K562 (cell line): Measurements from ENCODE around the gene FRMD5. TPM values are rescaled to one million over a fixed set of nuclear protein-coding genes. Genes with fewer than 3 reads are reported as not detected.
A peak's percentile ranks its signal among the peaks of the same experiment; 100 is the strongest.

ENCODE experiments used
- CBFB ChIP-seq: sonication (generic); formaldehyde crosslinking; IDR thresholded peaks from 2 replicates; pipeline ENCODE4 v1.4.0; 2020; ENCODE audit warnings: mild to moderate bottlenecking, missing genetic modification reagents
- CHD4 ChIP-seq: fragments of 200-600 bp; sonication (generic); IDR thresholded peaks from 3 replicates; pipeline ENCODE4 v1.6.1; 2012; ENCODE audit warnings: low read depth, mild to moderate bottlenecking, mixed read lengths, low read length, inconsistent platforms; ENCODE audit not compliant: insufficient read depth, insufficient replicate concordance, poor library complexity, severe bottlenecking
- CTBP1 ChIP-seq: fragments of 450-650 bp; IDR thresholded peaks from 2 replicates; pipeline ENCODE4 v1.6.1; 2016; ENCODE audit warnings: borderline replicate concordance
- EP400 ChIP-seq: fragments of 450-650 bp; IDR thresholded peaks from 2 replicates; pipeline ENCODE4 v1.6.1; 2017; ENCODE audit warnings: antibody characterized with exemption, mild to moderate bottlenecking, moderate library complexity
- ILK ChIP-seq: fragments of 450-650 bp; IDR thresholded peaks from 2 replicates; pipeline ENCODE4 v1.6.1; 2016; ENCODE audit warnings: missing genetic modification characterization, low read depth, mild to moderate bottlenecking, missing compliant biosample characterization, moderate library complexity, borderline replicate concordance
- L3MBTL2 ChIP-seq: fragments of 450-650 bp; IDR thresholded peaks from 2 replicates; pipeline ENCODE4 v1.6.1; 2016; ENCODE audit warnings: mild to moderate bottlenecking, moderate library complexity
- NBN ChIP-seq: fragments of 450-650 bp; IDR thresholded peaks from 2 replicates; pipeline ENCODE4 v1.6.1; 2016; ENCODE audit warnings: low read depth, mild to moderate bottlenecking
- NR2C2 ChIP-seq, 2 experiments: fragments of 200-800 bp in 1 of 2; sonication (Bioruptor generic) in 1 of 2; sonication (generic) in 1 of 2; formaldehyde crosslinking in 1 of 2; IDR thresholded peaks; 2 replicates each; pipeline versions ENCODE4 v1.6.1 to v1.8.0; 2016 to 2022; ENCODE audit warnings: mild to moderate bottlenecking in 1 of 2, missing compliant biosample characterization in 1 of 2, missing genetic modification characterization in 1 of 2, missing genetic modification reagents in 1 of 2
- PCBP2 ChIP-seq: fragments of 200-400 bp; formaldehyde crosslinking; IDR thresholded peaks from 2 replicates; pipeline ENCODE4 v1.6.1; 2018; ENCODE audit warnings: low read length, low read depth, mild to moderate bottlenecking, moderate library complexity; ENCODE audit not compliant: poor library complexity, severe bottlenecking
- PYGO2 ChIP-seq: fragments of 450-650 bp; IDR thresholded peaks from 2 replicates; pipeline ENCODE4 v1.6.1; 2016; ENCODE audit warnings: mild to moderate bottlenecking, missing genetic modification characterization, moderate library complexity, missing compliant biosample characterization
- RHOXF2B ChIP-seq: fragments of 250-450 bp; sonication (Bioruptor Pico); conservative IDR thresholded peaks from 2 replicates; pipeline ENCODE4 v1.5.1; 2021
- SNIP1 ChIP-seq: fragments of 450-650 bp; IDR thresholded peaks from 2 replicates; pipeline ENCODE4 v1.7.1; 2017; ENCODE audit warnings: low read depth, mild to moderate bottlenecking
- SNRNP70 ChIP-seq: fragments of 200-400 bp; formaldehyde crosslinking; optimal IDR thresholded peaks from 2 replicates; pipeline ENCODE3; 2017; ENCODE audit warnings: low read depth, low read length
- TAF1 ChIP-seq: IDR thresholded peaks from 2 replicates; pipeline ENCODE4 v1.6.1; 2011; ENCODE audit warnings: mild to moderate bottlenecking, low read length, moderate library complexity; ENCODE audit not compliant: insufficient read depth, control insufficient read depth, severe bottlenecking; ENCODE audit errors: extremely low read depth
- ZBED1 ChIP-seq: IDR thresholded peaks from 2 replicates; pipeline ENCODE4 v1.6.1; 2014
- ZBTB7A ChIP-seq: IDR thresholded peaks from 2 replicates; pipeline ENCODE4 v1.6.1; 2011; ENCODE audit warnings: low read depth, mild to moderate bottlenecking, low read length, moderate library complexity, borderline replicate concordance; ENCODE audit not compliant: control insufficient read depth
- ZBTB8A ChIP-seq: fragments of 450-650 bp; IDR thresholded peaks from 2 replicates; pipeline ENCODE4 v1.6.1; 2018; ENCODE audit warnings: mild to moderate bottlenecking, moderate library complexity; ENCODE audit not compliant: partially characterized antibody
- ZNF263 ChIP-seq: sonication (generic); formaldehyde crosslinking; IDR thresholded peaks from 2 replicates; pipeline ENCODE4 v1.8.0; 2022; ENCODE audit warnings: mild to moderate bottlenecking, missing genetic modification reagents, borderline replicate concordance
- ZNF561 ChIP-seq: fragments of 450-650 bp; formaldehyde crosslinking; conservative IDR thresholded peaks from 2 replicates; pipeline ENCODE4 v1.4.0; 2020; ENCODE audit warnings: mild to moderate bottlenecking, moderate library complexity
- polyA plus RNA-seq, 8 experiments: library from polyadenylated mRNA; depleted of rRNA in 4 of 8; stranded (reverse) in 5 of 8; unstranded in 3 of 8; fragments of >200 nt; fragmentation: Nextera tagmentation in 2 of 8; fragmentation: Illumina TruSeq in 1 of 8; extraction: Ambion mirVana in 2 of 8; extraction: Trizol in 1 of 8; gene quantifications; 2 replicates each; pipeline versions ENCODE4 v1.2.1 to v1.2.3, GENCODE V29; 2011 to 2014; ENCODE audit warnings: inconsistent platforms in 1 of 8, missing spikeins in 1 of 8
- total RNA-seq, 7 experiments: library from RNA; depleted of rRNA in 6 of 7; stranded (reverse); fragments of >200 nt in 6 of 7; fragmentation: Illumina TruSeq in 2 of 7; extraction: Trizol in 2 of 7; gene quantifications; 2 replicates each; pipeline versions ENCODE4 v1.2.1 to v1.2.3, GENCODE V29; 2011 to 2021; ENCODE audit warnings: low replicate concordance in 1 of 7
- TF ChIP-seq, protein P1 (sequence below): IDR thresholded peaks from 2 replicates; pipeline ENCODE4 v1.6.1; 2011; ENCODE audit warnings: borderline replicate concordance, low read depth, mild to moderate bottlenecking, moderate library complexity, low read length; ENCODE audit not compliant: insufficient read depth, poor library complexity, severe bottlenecking
- TF ChIP-seq, protein P2 (sequence below): sonication (generic); formaldehyde crosslinking; IDR thresholded peaks from 2 replicates; pipeline ENCODE4 v1.8.1; 2022; ENCODE audit warnings: missing genetic modification reagents
- TF ChIP-seq, protein P3 (sequence below): sonication (generic); formaldehyde crosslinking; IDR thresholded peaks from 2 replicates; pipeline ENCODE4 v1.8.0; 2022; ENCODE audit warnings: mild to moderate bottlenecking, missing genetic modification reagents

The FRMD5 gene
- total and polyA plus RNA-seq, 9 of the 15 experiments (the other 6 are each of a cell fraction or from before 2014, with no cell fraction given), result 0.13 to 0.38 TPM; not detected in 7

DNA sequence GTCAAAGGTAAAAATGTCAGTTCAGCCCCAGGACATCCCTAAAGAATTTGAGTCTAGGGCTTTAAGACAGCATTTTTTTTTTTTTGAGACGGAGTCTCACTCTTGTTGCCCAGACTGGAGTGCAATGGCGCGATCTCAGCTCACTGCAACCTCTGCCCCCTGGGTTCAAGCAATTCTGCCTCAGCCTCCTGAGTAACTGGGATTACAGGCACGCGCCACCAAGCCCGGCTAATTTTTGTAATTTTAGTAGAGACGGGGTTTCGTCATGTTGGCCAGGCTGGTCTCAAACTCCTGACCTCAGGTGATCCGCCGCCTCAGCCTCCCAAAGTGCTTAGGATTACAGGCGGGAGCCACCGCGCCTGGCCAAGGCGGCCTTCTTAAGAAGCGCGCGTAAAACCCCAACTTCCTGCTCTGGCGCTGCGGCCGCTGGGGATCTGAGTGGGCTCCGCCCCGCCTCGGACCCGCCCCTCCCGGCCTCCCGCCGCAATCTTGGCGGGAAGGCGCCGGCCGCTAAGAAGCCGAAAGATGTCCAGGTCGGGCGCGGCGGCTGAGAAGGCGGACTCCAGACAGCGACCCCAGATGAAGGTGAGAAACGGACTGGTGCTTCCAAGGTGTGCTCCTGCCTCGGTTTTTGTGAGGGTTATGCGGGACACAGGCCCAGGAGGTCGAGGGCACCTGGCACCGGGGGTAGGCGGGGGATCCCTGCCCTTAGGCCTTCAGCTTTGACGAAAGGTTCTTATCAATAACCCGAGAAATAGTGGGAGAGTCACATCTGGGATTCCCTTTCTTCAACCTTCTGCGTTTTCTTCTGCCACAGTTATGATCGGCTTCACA lies 368.3 kb downstream of the FRMD5 start, which contains the start of gene WDR76 (continued):
- peak; percentile 88 for TF ChIP-seq EP400
- 0 out of 2 replicates have a peak, but pooled peaks have one; percentile 11 for TF ChIP-seq ZNF263
- TF ChIP-seq SNRNP70, result no peak
- TF ChIP-seq, protein P1, sequence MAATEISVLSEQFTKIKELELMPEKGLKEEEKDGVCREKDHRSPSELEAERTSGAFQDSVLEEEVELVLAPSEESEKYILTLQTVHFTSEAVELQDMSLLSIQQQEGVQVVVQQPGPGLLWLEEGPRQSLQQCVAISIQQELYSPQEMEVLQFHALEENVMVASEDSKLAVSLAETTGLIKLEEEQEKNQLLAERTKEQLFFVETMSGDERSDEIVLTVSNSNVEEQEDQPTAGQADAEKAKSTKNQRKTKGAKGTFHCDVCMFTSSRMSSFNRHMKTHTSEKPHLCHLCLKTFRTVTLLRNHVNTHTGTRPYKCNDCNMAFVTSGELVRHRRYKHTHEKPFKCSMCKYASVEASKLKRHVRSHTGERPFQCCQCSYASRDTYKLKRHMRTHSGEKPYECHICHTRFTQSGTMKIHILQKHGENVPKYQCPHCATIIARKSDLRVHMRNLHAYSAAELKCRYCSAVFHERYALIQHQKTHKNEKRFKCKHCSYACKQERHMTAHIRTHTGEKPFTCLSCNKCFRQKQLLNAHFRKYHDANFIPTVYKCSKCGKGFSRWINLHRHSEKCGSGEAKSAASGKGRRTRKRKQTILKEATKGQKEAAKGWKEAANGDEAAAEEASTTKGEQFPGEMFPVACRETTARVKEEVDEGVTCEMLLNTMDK, result no peak
- no peak for TF ChIP-seq RHOXF2B (CRISPR knock-in tag)
- TF ChIP-seq NR2C2 (CRISPR knock-in tag; IDR thresholded peaks at IDR 0.05), result no peak
- TF ChIP-seq NR2C2 (tag; IDR thresholded peaks at IDR 0.05), result peak; percentile 41; the same call in 1 of the 2 replicates
- TF ChIP-seq, protein P2, sequence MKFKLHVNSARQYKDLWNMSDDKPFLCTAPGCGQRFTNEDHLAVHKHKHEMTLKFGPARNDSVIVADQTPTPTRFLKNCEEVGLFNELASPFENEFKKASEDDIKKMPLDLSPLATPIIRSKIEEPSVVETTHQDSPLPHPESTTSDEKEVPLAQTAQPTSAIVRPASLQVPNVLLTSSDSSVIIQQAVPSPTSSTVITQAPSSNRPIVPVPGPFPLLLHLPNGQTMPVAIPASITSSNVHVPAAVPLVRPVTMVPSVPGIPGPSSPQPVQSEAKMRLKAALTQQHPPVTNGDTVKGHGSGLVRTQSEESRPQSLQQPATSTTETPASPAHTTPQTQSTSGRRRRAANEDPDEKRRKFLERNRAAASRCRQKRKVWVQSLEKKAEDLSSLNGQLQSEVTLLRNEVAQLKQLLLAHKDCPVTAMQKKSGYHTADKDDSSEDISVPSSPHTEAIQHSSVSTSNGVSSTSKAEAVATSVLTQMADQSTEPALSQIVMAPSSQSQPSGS (CRISPR knock-in tag), result no peak
- TF ChIP-seq ZBTB7A, result peak; percentile 65; the same call in 1 of the 2 replicates
- no peak for TF ChIP-seq ZBTB8A
- TF ChIP-seq L3MBTL2, result peak; percentile 90
- no peak for TF ChIP-seq ZNF561 (CRISPR knock-in tag)
- TF ChIP-seq, protein P3, sequence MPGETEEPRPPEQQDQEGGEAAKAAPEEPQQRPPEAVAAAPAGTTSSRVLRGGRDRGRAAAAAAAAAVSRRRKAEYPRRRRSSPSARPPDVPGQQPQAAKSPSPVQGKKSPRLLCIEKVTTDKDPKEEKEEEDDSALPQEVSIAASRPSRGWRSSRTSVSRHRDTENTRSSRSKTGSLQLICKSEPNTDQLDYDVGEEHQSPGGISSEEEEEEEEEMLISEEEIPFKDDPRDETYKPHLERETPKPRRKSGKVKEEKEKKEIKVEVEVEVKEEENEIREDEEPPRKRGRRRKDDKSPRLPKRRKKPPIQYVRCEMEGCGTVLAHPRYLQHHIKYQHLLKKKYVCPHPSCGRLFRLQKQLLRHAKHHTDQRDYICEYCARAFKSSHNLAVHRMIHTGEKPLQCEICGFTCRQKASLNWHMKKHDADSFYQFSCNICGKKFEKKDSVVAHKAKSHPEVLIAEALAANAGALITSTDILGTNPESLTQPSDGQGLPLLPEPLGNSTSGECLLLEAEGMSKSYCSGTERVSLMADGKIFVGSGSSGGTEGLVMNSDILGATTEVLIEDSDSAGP, result no peak
- peak; percentile 70; the same call in 1 of the 2 replicates for TF ChIP-seq NBN
- TF ChIP-seq PYGO2, result no peak
- peak; percentile 84 for TF ChIP-seq CTBP1
- TF ChIP-seq PCBP2, result no peak
- TF ChIP-seq CHD4, result no peak
- TF ChIP-seq ILK, result no peak
- TF ChIP-seq CBFB (CRISPR knock-in tag), result peak; percentile 72; the same call in 1 of the 2 replicates
- no peak for TF ChIP-seq ZBED1
- no peak for TF ChIP-seq SNIP1
- TF ChIP-seq TAF1, result peak; percentile 81
